GM12878 (cell line): Measurements from ENCODE around the gene DAPK2. TPM values are rescaled to one million over a fixed set of nuclear protein-coding genes. Genes with fewer than 3 reads are reported as not detected.

Source experiments
- ATAC-seq: fragments of 200-7000 bp; cut with Tn5 transposase; 3 replicates; pipeline ENCODE4 v1.9.1; 2020; ENCODE audit warnings: mild to moderate bottlenecking, moderate library complexity
- BruUV-seq: library from RNA; stranded (reverse); fragments of 400-500 nt; replicated peaks from 2 replicates; lab custom pipeline; 2021; lab: Mats Ljungman, UMichigan
- CTCF ChIA-PET: fragments of 300-600 bp; sonication (Branson Sonifier 250); formaldehyde crosslinking; extraction: SDS; loops from one replicate; lab custom pipeline; 2021; ENCODE audit warnings: inconsistent platforms; lab: Yijun Ruan, JAX
- POLR2A ChIA-PET: fragments of 350-600 bp; formaldehyde crosslinking; extraction: SDS; loops from one replicate; lab custom pipeline; 2021; ENCODE audit warnings: inconsistent platforms; lab: Charles Lee
- RAD21 ChIA-PET: fragments of 300-600 bp; sonication (Branson Sonifier 250); formaldehyde crosslinking; loops from one replicate; lab custom pipeline; 2023; ENCODE audit warnings: antibody characterized with exemption; ENCODE audit not compliant: unreplicated experiment; lab: Charles Lee
- SMC1A ChIA-PET: fragments of 300-600 bp; sonication (Branson Sonifier 250); formaldehyde crosslinking; loops from one replicate; lab custom pipeline; 2023; ENCODE audit not compliant: unreplicated experiment, uncharacterized antibody; lab: Charles Lee
- DNase-seq: peaks from one replicate; pipeline ENCODE4 v3.0.0-alpha.2; 2011; ENCODE audit warnings: low read depth, low spot score
- FAIRE-seq: peaks from 3 replicates; lab custom pipeline; 2011; peaks lifted over from hg19 to GRCh38; lab: Jason Lieb, UNC
- H2AFZ ChIP-seq: 2 replicates; pipeline ENCODE4 v1.6.0; 2011; ENCODE audit warnings: low read depth, low read length, control low read depth; ENCODE audit not compliant: control insufficient read depth
- H3K27ac ChIP-seq: 2 replicates; pipeline ENCODE4 v1.5.1; 2011; ENCODE audit warnings: control low read depth; ENCODE audit not compliant: control insufficient read depth, insufficient read depth
- H3K27me3 ChIP-seq, 2 experiments: replicated peaks in 1 of 2; 2 replicates each; pipeline versions ENCODE4 v1.6.0 to v1.6.1; 2011; ENCODE audit warnings: low read length in 1 of 2; ENCODE audit not compliant: control insufficient read depth in 2 of 2, insufficient read depth in 2 of 2
- H3K36me3 ChIP-seq, 2 experiments: 2 replicates each; pipeline ENCODE4 v1.5.1; 2011; ENCODE audit warnings: low read length in 1 of 2; ENCODE audit not compliant: control insufficient read depth in 2 of 2, insufficient read depth in 2 of 2
- H3K4me1 ChIP-seq: 2 replicates; pipeline ENCODE4 v1.6.1; 2011; ENCODE audit warnings: mild to moderate bottlenecking, low read length, moderate library complexity, mixed read lengths; ENCODE audit not compliant: control insufficient read depth, insufficient read depth
- H3K4me2 ChIP-seq: 2 replicates; pipeline ENCODE4 v1.6.0; 2011; ENCODE audit warnings: control low read depth; ENCODE audit not compliant: control insufficient read depth, insufficient read depth
- H3K4me3 ChIP-seq: fragments of 200-600 bp; sonication (generic); 2 replicates; pipeline ENCODE4 v1.5.1; 2016
- H3K79me2 ChIP-seq: 2 replicates; pipeline ENCODE4 v1.6.0; 2011; ENCODE audit warnings: low read length; ENCODE audit not compliant: control insufficient read depth, insufficient read depth
- H3K9ac ChIP-seq: 2 replicates; pipeline ENCODE4 v1.8.0; 2011; ENCODE audit warnings: low read length, control low read depth, mixed read lengths; ENCODE audit not compliant: control insufficient read depth, insufficient read depth
- H3K9me3 ChIP-seq: replicated peaks from 3 replicates; pipeline ENCODE4 v1.5.1; 2011; ENCODE audit warnings: mild to moderate bottlenecking, low read length; ENCODE audit not compliant: control insufficient read depth, insufficient read depth
- H4K20me1 ChIP-seq: 2 replicates; pipeline ENCODE4 v1.6.0; 2011; ENCODE audit not compliant: control insufficient read depth, insufficient read depth
- CBX3 ChIP-seq: fragments of 200-600 bp; sonication (generic); IDR thresholded peaks from 2 replicates; pipeline ENCODE4 v1.6.1; 2016; ENCODE audit warnings: low read depth, borderline replicate concordance
- CBX5 ChIP-seq: sonication (generic); IDR thresholded peaks from 2 replicates; pipeline ENCODE4 v1.6.1; 2016; ENCODE audit warnings: low read depth, moderate library complexity, mild to moderate bottlenecking, inconsistent platforms
- CHD2 ChIP-seq: IDR thresholded peaks from 2 replicates; pipeline ENCODE4 v1.6.1; 2011; ENCODE audit warnings: low read depth, low read length, improper control_type of control experiment, borderline replicate concordance
- CREB1 ChIP-seq: IDR thresholded peaks from 2 replicates; pipeline ENCODE4 v1.6.1; 2012; ENCODE audit warnings: low read depth, mild to moderate bottlenecking, inconsistent platforms
- FOS ChIP-seq: IDR thresholded peaks from 3 replicates; pipeline ENCODE4 v1.6.1; 2011; ENCODE audit warnings: borderline replicate concordance; ENCODE audit not compliant: insufficient read length; ENCODE audit errors: extremely low read depth
- HSF1 ChIP-seq: fragments of 150-350 bp; IDR thresholded peaks from 2 replicates; pipeline ENCODE4 v1.6.1; 2014; ENCODE audit warnings: mild to moderate bottlenecking, low read depth, low read length
- MEF2B ChIP-seq: fragments of 450-650 bp; IDR thresholded peaks from 2 replicates; pipeline ENCODE4 v1.6.1; 2018; ENCODE audit warnings: mild to moderate bottlenecking, moderate library complexity; ENCODE audit not compliant: partially characterized antibody, poor library complexity, severe bottlenecking
- MYB ChIP-seq: fragments of 150-350 bp; IDR thresholded peaks from 2 replicates; pipeline ENCODE4 v1.6.1; 2014; ENCODE audit warnings: mild to moderate bottlenecking, low read depth, low read length, borderline replicate concordance
- NFIC ChIP-seq: IDR thresholded peaks from 2 replicates; pipeline ENCODE4 v1.6.1; 2012; ENCODE audit warnings: low read depth, mild to moderate bottlenecking, inconsistent platforms, low read length, moderate library complexity
- NFYA ChIP-seq: IDR thresholded peaks from 2 replicates; pipeline ENCODE4 v1.6.1; 2011; ENCODE audit warnings: low read depth, mild to moderate bottlenecking, low read length, improper control_type of control experiment, borderline replicate concordance
- NFYB ChIP-seq: IDR thresholded peaks from 2 replicates; pipeline ENCODE4 v1.6.1; 2011; ENCODE audit warnings: low read depth, mild to moderate bottlenecking, low read length, improper control_type of control experiment, moderate library complexity; ENCODE audit not compliant: insufficient read depth
- PAX5 ChIP-seq: IDR thresholded peaks from 2 replicates; pipeline ENCODE4 v1.6.1; 2011; ENCODE audit warnings: low read depth, low read length, borderline replicate concordance
- PML ChIP-seq: IDR thresholded peaks from 2 replicates; pipeline ENCODE4 v1.6.1; 2012; ENCODE audit warnings: low read length, inconsistent platforms
- RAD21 ChIP-seq: IDR thresholded peaks from 2 replicates; pipeline ENCODE4 v1.6.1; 2011; ENCODE audit warnings: mild to moderate bottlenecking, low read depth, low read length, moderate library complexity; ENCODE audit not compliant: insufficient read depth
- RB1 ChIP-seq: fragments of 450-650 bp; formaldehyde crosslinking; IDR thresholded peaks from 2 replicates; pipeline ENCODE4 v1.6.1; 2017; ENCODE audit warnings: mild to moderate bottlenecking, borderline replicate concordance
- RFX5 ChIP-seq: IDR thresholded peaks from 2 replicates; pipeline ENCODE4 v1.6.1; 2011; ENCODE audit warnings: low read depth, low read length, improper control_type of control experiment
- SP1 ChIP-seq: IDR thresholded peaks from one replicate; pipeline ENCODE4 v1.6.1; 2011; ENCODE audit warnings: low read depth, low read length
- TAF1 ChIP-seq: IDR thresholded peaks from 2 replicates; pipeline ENCODE4 v1.6.1; 2011; ENCODE audit warnings: mild to moderate bottlenecking, low read depth, low read length, borderline replicate concordance
- TCF12 ChIP-seq: IDR thresholded peaks from 2 replicates; pipeline ENCODE4 v1.6.1; 2011; ENCODE audit warnings: low read depth, mild to moderate bottlenecking, low read length
- TCF3 ChIP-seq: IDR thresholded peaks from 2 replicates; pipeline ENCODE4 v1.6.1; 2012; ENCODE audit warnings: low read depth, mild to moderate bottlenecking, low read length, borderline replicate concordance; ENCODE audit not compliant: insufficient read depth
- WGBS: methylation state at CpG from one replicate; pipeline ENCODE4 v1.1.6; 2016; ENCODE audit warnings: low lambda C conversion rate; ENCODE audit not compliant: insufficient replicate concordance, insufficient coverage; ENCODE audit errors: missing lambda C conversion rate; 5-methylcytosine and 5-hydroxymethylcytosine counted together
- in situ Hi-C: fragments of 300-500 bp; cut with MboI; formaldehyde crosslinking; loops from 9 replicates; pipeline ENCODE4 v1.14.3; 2018; ENCODE audit warnings: mixed read lengths
- intact Hi-C: fragments of 100-400 bp; cut with micrococcal nuclease; formaldehyde crosslinking; loops from one replicate; pipeline ENCODE4 v1.14.2; 2022; ENCODE audit not compliant: unreplicated experiment
- polyA plus RNA-seq, 11 experiments: library from polyadenylated mRNA; depleted of rRNA in 4 of 11; unstranded in 6 of 11; stranded (reverse) in 5 of 11; fragments of >200 nt; fragmentation: Nextera tagmentation in 4 of 11; fragmentation: Illumina TruSeq in 1 of 11; extraction: Ambion mirVana in 4 of 11; extraction: Trizol in 1 of 11; gene quantifications; 1 replicate in 1 of 11; 2 replicates in 10 of 11; pipeline versions ENCODE4 v1.2.1 to v1.2.3, GENCODE V29; 2011 to 2016; ENCODE audit warnings: inconsistent platforms in 2 of 11, missing spikeins in 2 of 11, low read depth in 1 of 11
- total RNA-seq, 4 experiments: library from RNA; depleted of rRNA in 3 of 4; stranded (reverse); fragments of >200 nt in 3 of 4; fragmentation: Illumina TruSeq in 1 of 4; extraction: Trizol in 1 of 4; gene quantifications; 2 replicates each; pipeline versions ENCODE4 v1.2.1 to v1.2.3, GENCODE V29; 2013 to 2021
- TF ChIP-seq, protein P1 (sequence below): IDR thresholded peaks from 2 replicates; pipeline ENCODE4 v1.6.1; 2011; ENCODE audit warnings: borderline replicate concordance, low read depth, mild to moderate bottlenecking, moderate library complexity, mixed read lengths, low read length; ENCODE audit not compliant: insufficient read depth; ENCODE audit errors: extremely low read length

The DAPK2 gene
- total and polyA plus RNA-seq, 10 of the 15 experiments (the other 5 are each of a cell fraction or from before 2014, with no cell fraction given): 0.69 to 8.4 (median 4.1) TPM

GRCh38 chr15:63892794-63893441 is 153.4 kb downstream of the DAPK2 start:
- POLR2A ChIA-PET: interaction anchor here (0.7 to 2.6 kb wide), 13 partner anchors 12 to 176 kb away, joined by 3 to 11 read pairs (median 3); no protein-coding TSS in a partner anchor
- peaks cover 72% of the 10 kb centered on the region for H3K4me1 ChIP-seq
- H3K4me2 ChIP-seq: peak overlapping the region; percentile 67
- CTCF ChIA-PET: interaction anchor here (0.7 to 8.7 kb wide), 23 partner anchors 11 to 387 kb away, joined by 3 to 147 read pairs (median 7); partner anchors contain the start of genes DAPK2 and HERC1
- peak; percentile 62 for FAIRE-seq
- H3K27ac ChIP-seq: peak overlapping the region; percentile 79
- intact Hi-C loops (loop anchor here (2.0 to 10.0 kb wide), 3 partner anchors 94 to 388 kb away; partner anchors contain the start of gene USP3), in situ Hi-C loops (loop anchor here (5.0 kb wide), 1 partner anchor 141 kb away; no protein-coding TSS in a partner anchor)
- H3K4me3 ChIP-seq: peak overlapping the region; percentile 24; the same call in 1 of the 2 replicates
- H3K9me3 ChIP-seq: no peaks in the 10 kb centered on the region; the same call in 2 of the 3 replicates
- H2AFZ ChIP-seq: no peak overlapping the region; the same call in 1 of the 2 replicates
- RAD21 ChIA-PET: interaction anchor here (0.9 to 9.0 kb wide), 27 partner anchors 9 to 266 kb away, joined by 3 to 77 read pairs (median 7); partner anchors contain the start of gene DAPK2
- DNase-seq: peak; percentile 75
- H3K36me3 ChIP-seq: no peaks in the 10 kb centered on the region
- H4K20me1 ChIP-seq: no peaks in the 10 kb centered on the region
- 37% methylated on average over 11 of the region's 11 CpGs for WGBS
- SMC1A ChIA-PET: interaction anchor here (0.6 to 9.9 kb wide), 27 partner anchors 9 to 175 kb away, joined by 3 to 143 read pairs (median 9); partner anchors contain the start of genes DAPK2 and HERC1
- peak; percentile 59 for ATAC-seq
- peak overlapping the region; percentile 45; the same call in 1 of the 2 replicates for H3K9ac ChIP-seq
- H3K27me3 ChIP-seq: no peaks in the 10 kb centered on the region
- BruUV-seq: no TSS peak
- no peaks in the 10 kb centered on the region for H3K79me2 ChIP-seq
- TF ChIP-seq MYB (no peak), PML (no peak), MEF2B (peak; percentile 70), SP1 (peak; percentile 53), NFYB (no peak), CHD2 (0 out of 2 replicates have a peak, but pooled peaks have one; percentile 24), TCF3 (no peak; the same call in 1 of the 2 replicates), NFYA (no peak), TCF12 (peak; percentile 68; the same call in 1 of the 2 replicates), CBX3 (no peak), RB1 (no peak), FOS (no peak), NFIC (peak; percentile 62; the same call in 1 of the 2 replicates), TAF1 (0 out of 2 replicates have a peak, but pooled peaks have one; percentile 32), RAD21 (no peak), CREB1 (peak; percentile 25; the same call in 1 of the 2 replicates), CBX5 (0 out of 2 replicates have a peak, but pooled peaks have one; percentile 52), RFX5 (peak; percentile 24; the same call in 1 of the 2 replicates), PAX5 (0 out of 2 replicates have a peak, but pooled peaks have one; percentile 75), HSF1 (no peak)
- TF ChIP-seq, protein P1, sequence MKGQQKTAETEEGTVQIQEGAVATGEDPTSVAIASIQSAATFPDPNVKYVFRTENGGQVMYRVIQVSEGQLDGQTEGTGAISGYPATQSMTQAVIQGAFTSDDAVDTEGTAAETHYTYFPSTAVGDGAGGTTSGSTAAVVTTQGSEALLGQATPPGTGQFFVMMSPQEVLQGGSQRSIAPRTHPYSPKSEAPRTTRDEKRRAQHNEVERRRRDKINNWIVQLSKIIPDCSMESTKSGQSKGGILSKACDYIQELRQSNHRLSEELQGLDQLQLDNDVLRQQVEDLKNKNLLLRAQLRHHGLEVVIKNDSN: no peak
